ENCODE data around the gene NSMF.

Gene NSMF

DNA sequence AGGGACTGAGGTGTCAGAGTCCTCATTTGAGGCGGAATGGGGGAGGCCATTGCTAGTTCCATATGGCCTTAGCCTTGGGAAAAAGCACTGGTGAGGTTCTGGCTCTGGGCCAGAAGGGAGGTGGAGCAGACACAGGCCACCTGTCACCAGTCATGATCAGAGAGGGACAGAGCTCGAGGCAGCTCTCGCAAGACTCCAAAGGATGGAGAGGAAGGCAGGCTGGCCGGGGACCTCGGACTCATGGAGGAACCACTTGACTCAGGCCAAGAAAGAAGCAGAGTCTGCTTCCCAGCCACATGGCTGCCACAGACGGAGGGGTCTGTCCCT is 29.2 kb upstream of the NSMF start:
- TF ChIP-seq, protein P1, sequence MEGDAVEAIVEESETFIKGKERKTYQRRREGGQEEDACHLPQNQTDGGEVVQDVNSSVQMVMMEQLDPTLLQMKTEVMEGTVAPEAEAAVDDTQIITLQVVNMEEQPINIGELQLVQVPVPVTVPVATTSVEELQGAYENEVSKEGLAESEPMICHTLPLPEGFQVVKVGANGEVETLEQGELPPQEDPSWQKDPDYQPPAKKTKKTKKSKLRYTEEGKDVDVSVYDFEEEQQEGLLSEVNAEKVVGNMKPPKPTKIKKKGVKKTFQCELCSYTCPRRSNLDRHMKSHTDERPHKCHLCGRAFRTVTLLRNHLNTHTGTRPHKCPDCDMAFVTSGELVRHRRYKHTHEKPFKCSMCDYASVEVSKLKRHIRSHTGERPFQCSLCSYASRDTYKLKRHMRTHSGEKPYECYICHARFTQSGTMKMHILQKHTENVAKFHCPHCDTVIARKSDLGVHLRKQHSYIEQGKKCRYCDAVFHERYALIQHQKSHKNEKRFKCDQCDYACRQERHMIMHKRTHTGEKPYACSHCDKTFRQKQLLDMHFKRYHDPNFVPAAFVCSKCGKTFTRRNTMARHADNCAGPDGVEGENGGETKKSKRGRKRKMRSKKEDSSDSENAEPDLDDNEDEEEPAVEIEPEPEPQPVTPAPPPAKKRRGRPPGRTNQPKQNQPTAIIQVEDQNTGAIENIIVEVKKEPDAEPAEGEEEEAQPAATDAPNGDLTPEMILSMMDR (IDR thresholded peaks at IDR 0.05): no peak
- no peak for DNase-seq
- H3K9me3 Mint-ChIP-seq: peaks cover 5% of the 10 kb centered on the region
- peaks cover 41% of the 10 kb centered on the region for H3K4me1 Mint-ChIP-seq
- H3K27ac Mint-ChIP-seq: no peak overlapping the region
- H3K36me3 Mint-ChIP-seq (ENCODE audit: low read depth): no peaks in the 10 kb centered on the region
- no peak overlapping the region for H3K4me3 Mint-ChIP-seq
- H3K27me3 Mint-ChIP-seq (ENCODE audit: low read depth, poor library complexity): peaks cover 11% of the 10 kb centered on the region

DNA sequence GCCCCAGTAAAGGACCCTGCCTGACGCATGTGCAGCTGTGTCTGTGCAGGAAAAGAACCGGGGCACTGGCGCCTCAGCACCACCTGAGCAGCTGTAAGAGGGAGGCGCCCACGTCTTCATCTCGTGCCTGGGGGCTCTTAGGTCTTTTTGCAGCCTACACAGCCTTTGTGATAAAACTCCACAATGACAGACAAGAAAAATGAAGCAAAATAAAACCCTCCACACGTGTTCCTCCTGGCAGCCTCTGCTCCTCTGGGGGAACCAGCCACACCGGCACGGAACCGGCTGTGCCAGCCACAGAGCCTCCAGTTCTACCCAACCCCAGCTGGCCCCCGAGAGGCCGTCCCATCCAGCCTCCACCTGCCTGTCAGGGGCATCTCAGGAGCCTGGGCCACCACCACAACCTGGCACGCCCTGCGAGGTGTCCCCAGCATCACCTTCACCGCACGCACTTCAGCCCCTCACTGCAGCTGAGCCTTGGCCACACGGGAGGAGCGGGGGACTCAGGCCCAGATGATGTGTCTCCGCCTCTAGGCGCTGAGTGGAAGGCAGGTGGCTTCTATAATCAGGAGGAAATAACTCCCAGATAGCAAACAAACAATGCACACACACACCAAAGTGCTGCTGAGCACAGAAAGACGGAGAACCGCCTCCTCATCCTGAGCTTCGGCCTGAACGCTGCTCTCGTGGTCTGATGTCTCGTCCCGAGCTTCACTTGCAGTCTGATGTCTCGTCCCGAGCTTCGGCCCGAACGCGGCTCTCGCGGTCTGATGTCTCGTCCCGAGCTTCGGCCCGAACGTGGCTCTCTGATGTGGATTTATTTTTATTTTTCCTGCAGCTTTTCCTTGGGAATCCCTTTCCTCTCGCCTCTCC is 28.6 kb upstream of the NSMF start:
- TF ChIP-seq, protein P1 (IDR thresholded peaks at IDR 0.05): no peak
- Mint-ChIP-seq H3K4me3 (no peak overlapping the region), H3K9me3 (peaks cover 5% of the 10 kb centered on the region), H3K4me1 (peaks cover 41% of the 10 kb centered on the region), H3K36me3 (ENCODE audit: low read depth) (no peaks in the 10 kb centered on the region), H3K27ac (no peak overlapping the region), H3K27me3 (ENCODE audit: low read depth, poor library complexity) (peaks cover 11% of the 10 kb centered on the region)
- DNase-seq: no peak

DNA sequence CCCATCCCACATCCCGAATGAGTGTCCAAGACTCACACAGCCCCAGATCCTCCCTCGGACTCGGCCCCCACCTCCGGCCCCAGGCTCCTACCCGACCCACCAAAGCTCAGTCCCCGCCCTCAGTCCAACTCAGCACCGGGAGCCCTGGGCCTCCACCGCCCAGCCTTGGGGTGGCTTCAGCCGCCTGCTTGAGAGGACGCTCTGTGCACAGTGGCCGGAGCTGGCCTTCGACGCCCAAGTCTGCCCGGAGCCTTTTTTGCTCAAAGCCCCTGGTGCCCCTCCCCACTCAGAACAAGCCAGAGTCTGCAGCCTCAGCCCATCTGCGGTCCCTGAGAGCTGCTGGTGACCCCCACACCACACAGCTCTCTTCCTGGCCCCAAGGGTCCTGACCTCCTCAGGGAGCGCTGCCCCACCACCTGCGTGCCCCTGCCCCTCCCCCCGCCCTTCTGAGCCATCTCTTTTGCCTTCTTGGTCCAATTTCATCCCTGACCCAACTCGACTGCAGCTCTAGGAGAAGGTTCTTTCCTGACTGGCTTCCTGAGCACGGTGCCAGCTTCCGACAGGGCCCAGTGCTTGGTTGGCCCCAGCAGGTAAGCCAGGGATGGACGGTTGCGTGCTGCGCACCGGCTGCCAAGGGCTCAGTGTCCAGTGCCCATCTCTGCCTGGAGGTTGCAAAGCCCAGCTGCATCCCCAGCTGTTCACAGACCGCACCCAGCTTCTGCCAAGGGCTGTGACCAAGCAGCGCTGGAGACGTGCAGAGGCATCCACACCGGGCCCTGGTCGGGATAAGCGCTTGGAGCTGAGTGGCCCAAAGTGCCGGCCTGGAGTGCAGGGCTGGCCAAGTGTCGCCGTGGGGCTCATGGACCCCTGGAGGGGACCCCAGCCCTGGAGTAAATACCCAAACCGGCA is 27.7 kb upstream of the NSMF start:
- no peak for DNase-seq

DNA sequence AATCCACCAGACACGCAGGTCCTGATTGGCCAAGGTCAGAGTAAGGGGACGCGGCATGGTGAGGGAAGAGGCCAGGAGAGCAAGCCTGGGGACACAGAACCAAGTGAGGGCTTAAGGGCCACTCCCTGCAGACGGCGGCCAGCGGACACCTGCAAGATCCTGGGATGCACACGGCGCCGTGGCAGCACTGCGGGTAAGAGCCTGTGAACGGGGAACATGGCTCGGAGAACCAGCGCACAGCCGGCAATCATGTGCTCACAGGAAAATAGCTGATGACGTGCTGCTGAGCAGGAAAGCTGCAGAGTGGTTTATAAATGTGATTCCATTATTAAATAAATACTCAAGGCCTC is 27.0 kb upstream of the NSMF start:
- TF ChIP-seq, protein P1 (IDR thresholded peaks at IDR 0.05): no peak
- DNase-seq: no peak
- H3K27me3 Mint-ChIP-seq (ENCODE audit: low read depth, poor library complexity): peaks cover 8% of the 10 kb centered on the region
- no peak overlapping the region for H3K4me3 Mint-ChIP-seq
- H3K27ac Mint-ChIP-seq: no peak overlapping the region
- peaks cover 31% of the 10 kb centered on the region for H3K4me1 Mint-ChIP-seq
- no peaks in the 10 kb centered on the region for H3K9me3 Mint-ChIP-seq
- H3K36me3 Mint-ChIP-seq (ENCODE audit: low read depth): no peaks in the 10 kb centered on the region

More for the DNA sequence above, 27.7 kb upstream of the NSMF start:
- H3K27ac Mint-ChIP-seq: no peak overlapping the region
- no peak overlapping the region for H3K4me3 Mint-ChIP-seq
- H3K9me3 Mint-ChIP-seq: peaks cover 2% of the 10 kb centered on the region
- peaks cover 10% of the 10 kb centered on the region for H3K27me3 Mint-ChIP-seq (ENCODE audit: low read depth, poor library complexity)
- no peaks in the 10 kb centered on the region for H3K36me3 Mint-ChIP-seq (ENCODE audit: low read depth)
- H3K4me1 Mint-ChIP-seq: peaks cover 38% of the 10 kb centered on the region
- TF ChIP-seq, protein P1 (IDR thresholded peaks at IDR 0.05): no peak

DNA sequence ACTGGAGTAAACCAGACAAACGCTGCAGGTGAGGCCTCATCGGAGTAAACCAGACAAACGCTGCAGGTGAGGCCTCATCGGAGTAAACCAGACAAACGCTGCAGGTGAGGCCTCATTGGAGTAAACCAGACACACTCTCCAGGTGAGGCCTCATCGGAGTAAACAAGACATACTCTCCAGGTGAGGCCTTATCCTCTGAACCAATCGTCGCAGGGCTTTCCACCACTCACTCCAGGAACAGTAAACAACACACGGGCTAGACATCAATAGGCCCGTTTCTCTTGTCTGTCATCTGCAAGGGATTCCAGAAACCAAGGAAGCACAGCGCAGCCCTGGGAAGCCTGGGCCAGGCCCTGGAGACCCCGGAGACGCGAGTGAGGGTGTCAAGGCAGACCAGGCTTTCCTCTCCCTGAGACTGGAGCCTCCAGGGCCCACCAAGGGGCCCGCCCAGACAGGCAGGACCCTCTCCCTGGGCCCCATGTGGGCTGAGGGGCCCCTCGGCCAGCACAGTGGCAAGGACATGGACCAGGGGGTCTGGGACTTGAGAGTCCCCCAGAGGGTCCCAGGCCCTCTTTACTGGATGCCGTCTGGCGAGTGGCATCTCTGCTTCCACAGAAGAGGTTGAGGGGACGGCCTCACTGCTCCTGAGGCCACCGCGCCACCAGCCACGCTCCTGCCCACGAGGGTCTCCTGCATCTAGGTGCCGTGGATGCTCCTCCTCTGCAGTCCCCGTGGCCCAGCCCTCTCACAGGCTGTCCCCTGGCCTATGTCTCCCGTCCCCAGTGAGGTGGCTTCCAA is 26.4 kb upstream of the NSMF start:
- TF ChIP-seq, protein P1 (IDR thresholded peaks at IDR 0.05): no peak

More for the DNA sequence above, 26.4 kb upstream of the NSMF start:
- peaks cover 26% of the 10 kb centered on the region for H3K4me1 Mint-ChIP-seq
- H3K9me3 Mint-ChIP-seq: no peaks in the 10 kb centered on the region
- peaks cover 8% of the 10 kb centered on the region for H3K27me3 Mint-ChIP-seq (ENCODE audit: low read depth, poor library complexity)
- no peak for DNase-seq
- H3K36me3 Mint-ChIP-seq (ENCODE audit: low read depth): no peaks in the 10 kb centered on the region
- H3K4me3 Mint-ChIP-seq: no peak overlapping the region
- H3K27ac Mint-ChIP-seq: no peak overlapping the region
